ENCODE results near the gene TRIM60.

The TRIM60 gene

GRCh38 chr4:165005352-165005925 is 26.4 kb upstream of the TRIM60 start:
- TF ChIP-seq FOXA1 (IDR thresholded peaks at IDR 0.05) (no peak), ARNT (IDR thresholded peaks at IDR 0.05) (no peak), TARDBP (IDR thresholded peaks at IDR 0.05) (no peak), ZNF384 (IDR thresholded peaks at IDR 0.05) (no peak), SP1 (IDR thresholded peaks at IDR 0.05) (no peak), FOXM1 (IDR thresholded peaks at IDR 0.05; ENCODE audit: borderline replicate concordance) (no peak), BHLHE40 (IDR thresholded peaks at IDR 0.05; ENCODE audit: borderline replicate concordance) (no peak), ELF4 (IDR thresholded peaks at IDR 0.05) (no peak), CTBP1 (IDR thresholded peaks at IDR 0.05; ENCODE audit: borderline replicate concordance) (no peak), LEF1 (IDR thresholded peaks at IDR 0.05; ENCODE audit: borderline replicate concordance) (no peak)
- TF ChIP-seq, protein P1, sequence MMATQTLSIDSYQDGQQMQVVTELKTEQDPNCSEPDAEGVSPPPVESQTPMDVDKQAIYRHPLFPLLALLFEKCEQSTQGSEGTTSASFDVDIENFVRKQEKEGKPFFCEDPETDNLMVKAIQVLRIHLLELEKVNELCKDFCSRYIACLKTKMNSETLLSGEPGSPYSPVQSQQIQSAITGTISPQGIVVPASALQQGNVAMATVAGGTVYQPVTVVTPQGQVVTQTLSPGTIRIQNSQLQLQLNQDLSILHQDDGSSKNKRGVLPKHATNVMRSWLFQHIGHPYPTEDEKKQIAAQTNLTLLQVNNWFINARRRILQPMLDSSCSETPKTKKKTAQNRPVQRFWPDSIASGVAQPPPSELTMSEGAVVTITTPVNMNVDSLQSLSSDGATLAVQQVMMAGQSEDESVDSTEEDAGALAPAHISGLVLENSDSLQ (IDR thresholded peaks at IDR 0.05), result no peak
- no peak for DNase-seq (ENCODE audit: extremely low spot score)
- POLR2A ChIA-PET, result no interaction called here
- CTCF ChIA-PET, result no interaction called here

DNA sequence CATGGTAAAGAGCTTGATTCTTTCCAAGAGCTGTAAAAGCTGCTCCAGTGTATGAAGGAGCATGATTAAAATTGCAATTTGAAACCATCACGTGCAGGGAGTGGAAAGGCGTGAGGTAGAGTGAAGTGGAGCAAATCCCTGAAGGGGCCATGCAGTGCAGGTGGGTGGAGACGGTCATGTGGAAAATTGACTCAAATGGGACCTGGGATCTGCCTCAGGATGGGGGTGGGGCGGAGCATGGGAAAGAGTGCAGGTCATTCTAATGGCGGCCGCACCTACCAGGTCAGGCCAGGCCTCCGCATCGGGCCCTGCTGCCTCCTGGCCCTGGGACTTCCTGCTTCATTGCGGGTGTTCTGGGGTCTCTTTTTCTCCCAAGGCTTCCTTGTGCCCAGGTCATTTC is 25.3 kb upstream of the TRIM60 start:
- ChIA-PET CTCF (interaction anchor here (0.7 kb wide), 1 partner anchor 1521 kb away, joined by 3 read pairs; no protein-coding TSS in a partner anchor), POLR2A (no interaction called here)
- no peak for DNase-seq (ENCODE audit: extremely low spot score)
- TF ChIP-seq, protein P1 (IDR thresholded peaks at IDR 0.05), result no peak
- no peak for TF ChIP-seq CTBP1 (IDR thresholded peaks at IDR 0.05; ENCODE audit: borderline replicate concordance)
- TF ChIP-seq FOXK2 (IDR thresholded peaks at IDR 0.05), result no peak
- no peak for TF ChIP-seq LEF1 (IDR thresholded peaks at IDR 0.05; ENCODE audit: borderline replicate concordance)

GRCh38 chr4:165006886-165007285 is 24.9 kb upstream of the TRIM60 start:
- ChIA-PET POLR2A (no interaction called here), CTCF (no interaction called here)
- DNase-seq (ENCODE audit: extremely low spot score), result no peak
- TF ChIP-seq ARNT (IDR thresholded peaks at IDR 0.05) (no peak), SUZ12 (IDR thresholded peaks at IDR 0.05) (no peak), ZNF384 (IDR thresholded peaks at IDR 0.05) (no peak), LEF1 (IDR thresholded peaks at IDR 0.05; ENCODE audit: borderline replicate concordance) (no peak), TARDBP (IDR thresholded peaks at IDR 0.05) (no peak), SP1 (IDR thresholded peaks at IDR 0.05) (no peak), CTBP1 (IDR thresholded peaks at IDR 0.05; ENCODE audit: borderline replicate concordance) (no peak), HDGF (IDR thresholded peaks at IDR 0.05; ENCODE audit: borderline replicate concordance) (no peak), ELF4 (IDR thresholded peaks at IDR 0.05) (no peak), BHLHE40 (IDR thresholded peaks at IDR 0.05; ENCODE audit: borderline replicate concordance) (no peak), FOXA1 (IDR thresholded peaks at IDR 0.05) (no peak), FOXK2 (IDR thresholded peaks at IDR 0.05) (no peak), FOXM1 (IDR thresholded peaks at IDR 0.05; ENCODE audit: borderline replicate concordance) (no peak), NFRKB (IDR thresholded peaks at IDR 0.05) (no peak), L3MBTL2 (conservative IDR thresholded peaks at IDR 0.05) (no peak)
- TF ChIP-seq, protein P1 (IDR thresholded peaks at IDR 0.05), result no peak

- TF ChIP-seq FOXA1 (IDR thresholded peaks at IDR 0.05) (no peak), LEF1 (IDR thresholded peaks at IDR 0.05; ENCODE audit: borderline replicate concordance) (no peak), ARNT (IDR thresholded peaks at IDR 0.05) (no peak), SP1 (IDR thresholded peaks at IDR 0.05) (no peak), HDGF (IDR thresholded peaks at IDR 0.05; ENCODE audit: borderline replicate concordance) (no peak), TARDBP (IDR thresholded peaks at IDR 0.05) (no peak), CTBP1 (IDR thresholded peaks at IDR 0.05; ENCODE audit: borderline replicate concordance) (no peak), BHLHE40 (IDR thresholded peaks at IDR 0.05; ENCODE audit: borderline replicate concordance) (no peak), FOXM1 (IDR thresholded peaks at IDR 0.05; ENCODE audit: borderline replicate concordance) (no peak), L3MBTL2 (conservative IDR thresholded peaks at IDR 0.05) (no peak), ELF4 (IDR thresholded peaks at IDR 0.05) (no peak), ZNF384 (IDR thresholded peaks at IDR 0.05) (no peak), FOXK2 (IDR thresholded peaks at IDR 0.05) (no peak), SUZ12 (IDR thresholded peaks at IDR 0.05) (no peak), NFRKB (IDR thresholded peaks at IDR 0.05) (no peak)
- TF ChIP-seq, protein P1 (IDR thresholded peaks at IDR 0.05), result no peak
- DNase-seq (ENCODE audit: extremely low spot score), result no peak
- ChIA-PET POLR2A (no interaction called here), CTCF (no interaction called here)
Observed at GRCh38 chr4:165009493-165010227, 22.1 kb upstream of the TRIM60 start.

DNA sequence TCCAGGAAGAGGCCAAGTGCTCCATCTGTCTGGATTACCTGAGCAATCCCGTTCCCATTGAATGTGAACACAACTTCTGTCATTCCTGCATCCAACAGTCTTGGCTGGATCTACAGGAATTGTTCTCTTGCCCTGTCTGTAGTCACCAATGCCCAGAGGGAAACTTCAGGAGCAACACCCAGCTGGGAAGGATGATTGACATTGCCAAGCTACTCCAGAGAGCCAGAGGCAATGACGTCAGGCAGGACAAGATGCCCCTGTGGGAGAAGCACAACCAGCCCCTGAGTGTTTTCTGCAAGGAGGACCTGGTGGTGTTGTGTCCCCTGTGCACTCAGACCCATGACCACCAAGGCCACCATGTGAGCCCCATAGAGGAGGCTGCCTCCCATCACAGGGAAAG is 21.3 kb upstream of the TRIM60 start:
- ChIA-PET POLR2A (no interaction called here), CTCF (interaction anchor here (0.6 kb wide), 1 partner anchor 242 kb away, joined by 7 read pairs; no protein-coding TSS in a partner anchor)
- DNase-seq (ENCODE audit: extremely low spot score), result no peak
- no peak for TF ChIP-seq L3MBTL2 (conservative IDR thresholded peaks at IDR 0.05)
- TF ChIP-seq TARDBP (IDR thresholded peaks at IDR 0.05), result no peak
- TF ChIP-seq SP1 (IDR thresholded peaks at IDR 0.05), result no peak
- TF ChIP-seq LEF1 (IDR thresholded peaks at IDR 0.05; ENCODE audit: borderline replicate concordance), result no peak
- no peak for TF ChIP-seq NFRKB (IDR thresholded peaks at IDR 0.05)
- TF ChIP-seq, protein P1 (IDR thresholded peaks at IDR 0.05), result no peak; the same call in 1 of the 2 replicates
- no peak for TF ChIP-seq FOXM1 (IDR thresholded peaks at IDR 0.05; ENCODE audit: borderline replicate concordance)
